Breast epithelium (tissue), 4 donors: ENCODE results near the gene RNASET2. TPM values are rescaled to one million over a fixed set of nuclear protein-coding genes. Genes with fewer than 3 reads are reported as not detected.

Experiments
- DNase-seq, 2 donors: peaks; one replicate each; pipeline ENCODE4 v3.0.0-alpha.2; 2019; ENCODE audit warnings: low spot score in 2 of 2
- H3K27ac ChIP-seq, 2 donors: fragments of 200-600 bp; sonication (generic) in 1 of 2; one replicate each; pipeline ENCODE4 v1.5.1; 2016 to 2019; ENCODE audit warnings: mild to moderate bottlenecking in 1 of 2
- H3K27me3 ChIP-seq, 2 donors: fragments of 200-600 bp; sonication (generic) in 1 of 2; one replicate each; pipeline versions ENCODE4 v1.5.1 to v1.6.0; 2017 to 2019; ENCODE audit warnings: control low read depth in 1 of 2, mild to moderate bottlenecking in 1 of 2
- H3K36me3 ChIP-seq: fragments of 200-600 bp; one replicate; pipeline ENCODE4 v1.5.1; 2019
- H3K4me1 ChIP-seq, 2 donors: fragments of 200-600 bp; sonication (generic); one replicate each; pipeline ENCODE4 v1.5.1; 2016 to 2019; ENCODE audit warnings: control low read depth in 1 of 2
- H3K4me3 ChIP-seq, 3 donors: fragments of 200-600 bp; sonication (generic); 1 replicate in 2 of 3; 2 replicates in 1 of 3; pipeline ENCODE4 v1.5.1; 2016 to 2019; ENCODE audit warnings: mild to moderate bottlenecking in 3 of 3, moderate library complexity in 2 of 3
- H3K9me3 ChIP-seq, 2 donors: fragments of 200-600 bp; sonication (generic) in 1 of 2; one replicate each; pipeline ENCODE4 v1.5.1; 2016 to 2019; ENCODE audit warnings: control low read depth in 1 of 2
- CTCF ChIP-seq, 3 donors: fragments of 450-650 bp; IDR thresholded peaks; one replicate each; pipeline ENCODE4 v1.5.1; 2016 to 2017; ENCODE audit warnings: antibody characterized with exemption in 3 of 3, mild to moderate bottlenecking in 3 of 3, moderate library complexity in 3 of 3
- POLR2A ChIP-seq: fragments of 450-650 bp; IDR thresholded peaks from one replicate; pipeline ENCODE4 v1.6.1; 2016; ENCODE audit warnings: antibody characterized with exemption, mild to moderate bottlenecking, moderate library complexity
- POLR2AphosphoS5 ChIP-seq, 3 donors: sonication (generic); formaldehyde crosslinking; IDR thresholded peaks; one replicate each; pipeline ENCODE4 v1.6.1; 2017; ENCODE audit warnings: antibody characterized with exemption in 3 of 3
- intact Hi-C: fragments of 100-400 bp; cut with DNase I; formaldehyde crosslinking; loops from one replicate; pipeline ENCODE4 v1.15.1; 2023; ENCODE audit warnings: low total_unique reads
- total RNA-seq, 3 donors: library from RNA; depleted of rRNA; stranded (reverse); fragments of >200 nt; gene quantifications; one replicate each; pipeline ENCODE4 v1.1.0, GENCODE V29; 2016

Gene RNASET2
- total RNA-seq, 3 donors from 2014 or later, result 35.1 to 82.9 (median 80.6) TPM

DNA sequence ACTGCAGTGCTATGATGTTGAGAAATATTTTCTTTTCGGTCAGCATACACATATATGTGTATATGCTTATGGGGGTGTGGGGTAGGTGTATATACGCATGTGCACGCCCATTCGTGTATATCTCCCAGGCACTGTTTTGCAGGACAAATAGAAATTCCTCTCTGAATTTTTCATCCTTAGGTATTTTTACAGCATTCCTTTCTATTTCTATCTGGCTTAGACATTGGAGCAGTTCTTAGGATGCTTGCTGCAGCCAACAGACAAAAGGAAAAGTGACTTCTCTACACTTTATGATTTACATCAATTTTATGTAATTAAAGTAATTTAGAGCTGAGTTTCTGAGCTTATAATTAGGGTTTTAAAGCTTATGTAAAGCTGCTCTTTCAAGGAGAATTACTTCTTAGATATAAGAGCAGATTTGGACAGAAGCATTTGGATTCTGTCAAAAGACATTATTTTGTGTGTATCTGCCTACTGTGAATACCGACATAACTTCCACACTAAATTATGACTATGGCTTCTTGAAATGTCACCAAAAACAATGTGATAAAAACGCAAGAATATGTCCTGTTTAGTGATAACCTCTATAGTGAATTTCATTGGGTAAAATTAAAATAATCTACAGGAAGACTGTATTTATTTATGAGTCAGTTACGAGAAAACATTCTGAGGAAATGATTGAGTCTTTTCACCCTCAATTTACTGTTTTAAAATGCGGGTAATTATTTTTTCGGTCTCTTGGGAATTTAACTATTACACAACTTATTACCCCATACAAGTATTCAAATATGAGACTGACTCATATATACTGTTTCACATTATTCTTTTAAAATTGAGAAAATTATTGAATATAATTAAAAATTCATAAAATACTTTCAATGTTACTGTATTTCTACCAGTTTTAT lies 21.5 kb upstream of the RNASET2 start:
- intact Hi-C loops, result no loop called here
- no peaks in the 10 kb centered on the region for H3K9me3 ChIP-seq
- TF ChIP-seq POLR2A, result no peak
- TF ChIP-seq CTCF (IDR thresholded peaks at IDR 0.05), result no peak
- no peak for TF ChIP-seq POLR2AphosphoS5 (IDR thresholded peaks at IDR 0.05)
- no peaks in the 10 kb centered on the region for H3K27me3 ChIP-seq
- no peaks in the 10 kb centered on the region for H3K36me3 ChIP-seq
- H3K27ac ChIP-seq, result no peak overlapping the region
- no peaks in the 10 kb centered on the region for H3K4me1 ChIP-seq
- no peak for DNase-seq
- H3K4me3 ChIP-seq, result no peak overlapping the region

- no peak for DNase-seq
- Histone ChIP-seq H3K27me3 (no peaks in the 10 kb centered on the region), H3K4me1 (no peaks in the 10 kb centered on the region), H3K36me3 (no peaks in the 10 kb centered on the region), H3K4me3 (no peak overlapping the region), H3K9me3 (no peaks in the 10 kb centered on the region), H3K27ac (no peak overlapping the region)
- TF ChIP-seq CTCF (IDR thresholded peaks at IDR 0.05) (no peak), POLR2A (no peak), POLR2AphosphoS5 (IDR thresholded peaks at IDR 0.05) (no peak)
- intact Hi-C loops, result no loop called here
These were observed 20.3 kb upstream of the RNASET2 start for GRCh38 chr6:166976636-166977035.

DNA sequence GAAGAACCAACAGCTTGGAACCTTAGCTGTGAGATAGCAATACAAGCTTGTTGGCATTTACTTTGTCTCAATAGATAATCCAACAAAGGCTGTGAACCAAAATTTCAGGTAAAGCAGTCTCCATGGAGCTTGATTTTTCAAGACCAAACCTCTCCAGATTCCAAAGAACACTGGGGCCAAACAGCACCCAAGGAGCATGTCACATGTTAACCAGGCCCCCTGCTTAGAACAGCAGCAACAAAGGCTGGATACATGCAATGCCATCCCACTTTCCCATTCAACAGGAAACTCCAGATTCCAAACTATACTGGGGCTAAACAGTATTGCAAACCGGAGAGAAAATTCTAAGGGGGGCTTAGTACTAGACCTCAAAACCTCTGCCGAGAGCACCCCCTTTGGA lies 15.8 kb upstream of the RNASET2 start:
- no peak overlapping the region for H3K27ac ChIP-seq
- H3K9me3 ChIP-seq, result no peaks in the 10 kb centered on the region
- H3K27me3 ChIP-seq, result no peaks in the 10 kb centered on the region
- no peak for DNase-seq
- no peaks in the 10 kb centered on the region for H3K36me3 ChIP-seq
- H3K4me1 ChIP-seq, result no peaks in the 10 kb centered on the region
- H3K4me3 ChIP-seq, result no peak overlapping the region
- intact Hi-C loops, result no loop called here
- TF ChIP-seq POLR2A (no peak), CTCF (IDR thresholded peaks at IDR 0.05) (no peak), POLR2AphosphoS5 (IDR thresholded peaks at IDR 0.05) (no peak)

DNA sequence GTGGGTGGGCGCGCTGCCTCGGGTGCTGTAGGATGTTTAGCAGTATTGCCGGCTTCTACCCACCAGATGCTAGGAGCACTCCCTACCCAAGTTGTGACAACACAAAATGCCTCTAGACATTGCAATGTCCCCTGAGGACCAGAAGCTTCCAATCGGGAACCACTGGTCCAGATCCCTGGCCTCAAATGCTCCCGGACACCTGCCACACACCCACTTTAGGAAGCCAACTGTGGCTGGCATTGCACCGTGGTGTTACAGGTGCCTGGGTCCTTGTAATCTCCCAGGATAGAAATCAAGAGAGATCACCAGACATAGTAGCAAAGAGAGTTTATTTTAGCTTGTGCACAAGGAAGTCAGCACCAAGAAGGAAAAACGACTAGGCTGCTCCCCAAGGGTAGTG lies 14.9 kb upstream of the RNASET2 start:
- no peak for DNase-seq
- no peaks in the 10 kb centered on the region for H3K4me1 ChIP-seq

More for the DNA sequence above, 14.9 kb upstream of the RNASET2 start:
- TF ChIP-seq CTCF (IDR thresholded peaks at IDR 0.05) (no peak), POLR2AphosphoS5 (IDR thresholded peaks at IDR 0.05) (no peak), POLR2A (no peak)
- Histone ChIP-seq H3K27me3 (no peaks in the 10 kb centered on the region), H3K36me3 (no peaks in the 10 kb centered on the region), H3K9me3 (no peaks in the 10 kb centered on the region), H3K27ac (no peak overlapping the region), H3K4me3 (no peak overlapping the region)
- intact Hi-C loops, result no loop called here
